ENCODE data around the gene PTGER3. TPM values are rescaled to one million over a fixed set of nuclear protein-coding genes. Genes with fewer than 3 reads are reported as not detected.

Gene PTGER3
- total and polyA plus RNA-seq, 4 donors, result 0.04 to 1.6 (median 0.26) TPM

- no peaks in the 10 kb centered on the region for H3K36me3 ChIP-seq (ENCODE audit: control insufficient read depth in 4 of 4, insufficient read depth in 3 of 4, low read depth in 1 of 4, low read length in 3 of 4)
- H3K4me1 ChIP-seq (ENCODE audit: control insufficient read depth in 4 of 4, insufficient read depth in 4 of 4, low read length in 3 of 4), result no peaks in the 10 kb centered on the region
- no peaks in the 10 kb centered on the region for H3K9me3 ChIP-seq (ENCODE audit: control insufficient read depth in 4 of 4, low read length in 3 of 4)
- H3K4me3 ChIP-seq (ENCODE audit: low read depth in 1 of 3, low read length in 3 of 3), result no peak overlapping the region
- H3K9ac ChIP-seq (ENCODE audit: low read depth in 1 of 2, low read length in 2 of 2), result no peak overlapping the region
- H3K27me3 ChIP-seq (ENCODE audit: control insufficient read depth in 4 of 4, insufficient read depth in 4 of 4, low read length in 3 of 4), result peaks cover 0 to 3% (median 0%) of the 10 kb centered on the region in 4 donors
- DNase-seq (ENCODE audit: low spot score), result no peak
- no peak overlapping the region for H3K27ac ChIP-seq (ENCODE audit: low read depth in 1 of 2, low read length in 2 of 2)
- TF ChIP-seq RAD21 (IDR thresholded peaks at IDR 0.05) (no peak), REST (IDR thresholded peaks at IDR 0.05) (no peak), MAX (IDR thresholded peaks at IDR 0.05) (no peak), JUND (IDR thresholded peaks at IDR 0.05) (no peak)
- TF ChIP-seq, protein P1, sequence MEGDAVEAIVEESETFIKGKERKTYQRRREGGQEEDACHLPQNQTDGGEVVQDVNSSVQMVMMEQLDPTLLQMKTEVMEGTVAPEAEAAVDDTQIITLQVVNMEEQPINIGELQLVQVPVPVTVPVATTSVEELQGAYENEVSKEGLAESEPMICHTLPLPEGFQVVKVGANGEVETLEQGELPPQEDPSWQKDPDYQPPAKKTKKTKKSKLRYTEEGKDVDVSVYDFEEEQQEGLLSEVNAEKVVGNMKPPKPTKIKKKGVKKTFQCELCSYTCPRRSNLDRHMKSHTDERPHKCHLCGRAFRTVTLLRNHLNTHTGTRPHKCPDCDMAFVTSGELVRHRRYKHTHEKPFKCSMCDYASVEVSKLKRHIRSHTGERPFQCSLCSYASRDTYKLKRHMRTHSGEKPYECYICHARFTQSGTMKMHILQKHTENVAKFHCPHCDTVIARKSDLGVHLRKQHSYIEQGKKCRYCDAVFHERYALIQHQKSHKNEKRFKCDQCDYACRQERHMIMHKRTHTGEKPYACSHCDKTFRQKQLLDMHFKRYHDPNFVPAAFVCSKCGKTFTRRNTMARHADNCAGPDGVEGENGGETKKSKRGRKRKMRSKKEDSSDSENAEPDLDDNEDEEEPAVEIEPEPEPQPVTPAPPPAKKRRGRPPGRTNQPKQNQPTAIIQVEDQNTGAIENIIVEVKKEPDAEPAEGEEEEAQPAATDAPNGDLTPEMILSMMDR (IDR thresholded peaks at IDR 0.05; ENCODE audit: low read depth, low read length, missing input control), result no peak
- 81% methylated on average over 4 of the region's 4 CpGs for WGBS
Observed at GRCh38 chr1:71026093-71026492, 21.5 kb downstream of the PTGER3 start.

GRCh38 chr1:71023515-71023914, 24.1 kb downstream of the PTGER3 start:
- TF ChIP-seq YY1 (IDR thresholded peaks at IDR 0.05) (no peak), FOXA1 (IDR thresholded peaks at IDR 0.05) (no peak), NR2F2 (IDR thresholded peaks at IDR 0.05) (no peak), ZBTB33 (IDR thresholded peaks at IDR 0.05) (no peak), MAX (IDR thresholded peaks at IDR 0.05) (no peak), JUND (IDR thresholded peaks at IDR 0.05) (no peak), ATF3 (IDR thresholded peaks at IDR 0.05) (no peak), SP1 (IDR thresholded peaks at IDR 0.05) (no peak), GABPA (IDR thresholded peaks at IDR 0.05 in 1 of 2, conservative IDR thresholded peaks at IDR 0.05 in 1 of 2) (no peak), HNF4G (IDR thresholded peaks at IDR 0.05) (no peak), FOXA2 (IDR thresholded peaks at IDR 0.05) (no peak), RXRA (IDR thresholded peaks at IDR 0.05) (no peak), HNF4A (conservative IDR thresholded peaks at IDR 0.05) (no peak), EGR1 (IDR thresholded peaks at IDR 0.05; ENCODE audit: low read depth in 2 of 2) (no peak), RAD21 (IDR thresholded peaks at IDR 0.05) (no peak), TAF1 (conservative IDR thresholded peaks at IDR 0.05) (no peak), REST (IDR thresholded peaks at IDR 0.05) (no peak)
- TF ChIP-seq, protein P1 (IDR thresholded peaks at IDR 0.05; ENCODE audit: low read depth, low read length, missing input control), result no peak
- H3K27me3 ChIP-seq (ENCODE audit: control insufficient read depth in 4 of 4, insufficient read depth in 4 of 4, low read length in 3 of 4), result peaks cover 0 to 3% (median 0%) of the 10 kb centered on the region in 4 donors
- WGBS, result 78% methylated on average over 4 of the region's 4 CpGs

More at GRCh38 chr1:71023515-71023914, 24.1 kb downstream of the PTGER3 start:
- Histone ChIP-seq H3K36me3 (ENCODE audit: control insufficient read depth in 4 of 4, insufficient read depth in 3 of 4, low read depth in 1 of 4, low read length in 3 of 4) (no peaks in the 10 kb centered on the region), H3K4me1 (ENCODE audit: control insufficient read depth in 4 of 4, insufficient read depth in 4 of 4, low read length in 3 of 4) (no peaks in the 10 kb centered on the region), H3K4me3 (ENCODE audit: low read depth in 1 of 3, low read length in 3 of 3) (no peak overlapping the region), H3K9ac (ENCODE audit: low read depth in 1 of 2, low read length in 2 of 2) (no peak overlapping the region), H3K9me3 (ENCODE audit: control insufficient read depth in 4 of 4, low read length in 3 of 4) (no peaks in the 10 kb centered on the region), H3K27ac (ENCODE audit: low read depth in 1 of 2, low read length in 2 of 2) (no peak overlapping the region)
- no peak for DNase-seq (ENCODE audit: low spot score)

Measured in liver (tissue), 9 donors.